NCI-H2029 treated with DMSO at 0.1 percent for 48 hours (cell line): ENCODE results near the gene ARHGAP26.

ENCODE experiments used
- DNase-seq: peaks from one replicate; lab custom pipeline; 2025; lab: John Stamatoyannopoulos, UW

ARHGAP26 gene

DNA sequence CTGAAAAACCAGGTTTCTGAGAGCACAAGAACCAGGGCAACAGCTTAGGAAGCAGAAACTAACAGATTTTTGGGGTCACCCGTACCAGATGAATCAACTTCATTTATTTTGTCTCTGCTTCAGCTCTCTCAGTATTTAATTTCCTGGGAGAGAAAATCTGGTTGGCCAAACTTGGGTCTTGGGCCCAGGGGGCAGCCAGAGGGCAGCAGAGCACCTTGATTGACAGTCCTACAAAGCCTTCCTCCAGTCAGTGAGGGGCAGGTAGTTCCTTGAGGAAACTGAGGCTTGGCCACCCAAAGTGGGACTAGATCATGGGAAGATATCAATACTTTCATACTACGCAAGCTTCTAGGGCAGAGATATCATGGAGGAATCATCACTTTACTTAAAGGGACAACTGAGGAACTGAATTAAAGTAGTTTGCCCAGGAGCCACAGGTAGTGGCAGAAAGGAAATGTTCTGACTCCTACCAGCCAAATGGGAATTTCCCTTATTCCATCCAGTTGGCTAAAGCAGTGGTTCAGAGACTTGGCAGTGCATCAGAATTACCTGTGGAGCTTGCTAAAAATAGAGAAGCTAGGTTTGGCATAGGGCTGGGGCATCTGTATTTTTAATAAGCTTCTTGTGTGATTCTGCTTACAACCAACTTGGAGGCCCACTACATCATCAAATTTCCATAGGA lies 21.5 kb upstream of the ARHGAP26 start:
- no peak for DNase-seq

DNA sequence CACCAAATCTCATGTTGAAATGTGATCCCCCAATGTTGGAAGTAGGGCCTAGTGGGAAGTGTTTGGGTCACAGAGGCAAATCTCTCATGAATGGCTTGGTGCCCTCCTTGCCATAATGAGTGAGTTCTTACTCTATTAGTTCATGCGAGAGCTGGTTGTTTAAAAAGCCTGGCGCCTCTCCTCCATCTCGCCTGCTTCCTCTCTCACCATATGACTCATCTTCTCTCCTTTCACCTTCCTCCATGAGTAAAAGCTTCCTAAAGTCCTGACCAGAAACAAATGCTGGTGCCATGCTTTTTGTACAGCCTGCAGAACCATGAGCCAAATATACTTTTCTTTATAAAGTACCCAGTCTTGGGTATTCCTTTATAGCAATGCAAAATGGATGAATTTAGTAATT lies 20.9 kb upstream of the ARHGAP26 start:
- no peak for DNase-seq

DNA sequence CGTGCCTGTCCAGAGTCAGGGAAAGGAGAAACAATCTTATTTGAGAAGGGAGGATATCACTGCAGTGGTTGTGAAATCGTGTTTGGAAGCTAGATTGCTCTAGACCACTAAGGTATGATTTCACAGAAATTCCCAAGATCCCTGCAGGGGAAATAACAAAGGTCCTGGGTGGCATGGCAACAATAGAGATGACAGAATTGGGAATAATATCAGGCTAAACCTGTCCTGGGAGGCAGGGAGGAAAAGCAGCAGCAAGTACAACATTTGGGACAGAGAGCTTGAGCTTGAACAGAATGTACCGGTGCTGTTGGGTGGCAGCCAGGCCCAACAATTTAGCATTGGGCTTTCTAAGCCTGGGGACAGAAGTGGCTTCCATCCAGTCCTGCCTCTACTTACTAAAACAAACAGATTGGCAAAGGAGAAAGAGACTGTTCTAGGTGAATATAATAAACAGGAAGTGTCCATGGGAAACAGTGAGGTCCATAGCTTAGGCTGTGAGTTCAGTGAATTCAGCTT lies 17.0 kb upstream of the ARHGAP26 start:
- no peak for DNase-seq

DNA sequence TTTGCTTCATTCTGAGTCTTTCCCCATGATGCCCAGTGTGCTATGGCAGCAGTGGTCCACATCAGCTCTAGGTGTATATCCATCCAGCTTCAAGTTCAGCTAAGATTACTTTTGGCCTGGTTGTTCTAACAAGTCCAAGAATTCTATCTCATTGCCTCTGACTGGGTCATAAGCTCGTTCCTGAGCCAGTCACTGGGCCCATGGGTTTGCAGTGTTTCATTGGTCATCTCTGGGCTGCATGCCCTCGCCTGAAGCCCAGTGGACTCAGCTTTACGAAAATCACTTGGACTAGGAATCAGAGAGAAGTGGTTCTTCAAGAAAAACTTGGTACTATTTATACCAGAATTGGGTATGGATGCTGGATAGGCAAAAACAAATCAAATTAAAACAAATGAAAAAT lies 16.1 kb upstream of the ARHGAP26 start:
- DNase-seq, result no peak

DNA sequence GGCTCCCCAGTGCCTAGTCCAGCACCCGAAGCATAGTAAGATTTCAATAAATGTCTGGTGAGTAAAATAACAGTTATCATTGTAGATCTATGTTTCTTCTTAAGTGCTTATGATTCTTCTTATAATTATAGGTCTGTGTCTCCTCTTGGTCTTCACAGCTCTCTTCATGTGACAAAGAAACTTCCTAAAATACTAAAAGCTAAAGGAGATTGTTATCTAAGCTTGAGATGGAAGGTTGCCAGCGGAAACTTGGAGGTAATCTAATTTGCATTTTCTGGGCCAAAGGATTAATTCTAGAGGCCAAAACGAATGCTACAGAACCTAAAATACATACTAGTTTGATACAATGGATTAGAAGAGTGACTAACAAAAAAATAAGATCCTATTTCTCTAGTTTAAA lies 13.6 kb upstream of the ARHGAP26 start:
- no peak for DNase-seq

DNA sequence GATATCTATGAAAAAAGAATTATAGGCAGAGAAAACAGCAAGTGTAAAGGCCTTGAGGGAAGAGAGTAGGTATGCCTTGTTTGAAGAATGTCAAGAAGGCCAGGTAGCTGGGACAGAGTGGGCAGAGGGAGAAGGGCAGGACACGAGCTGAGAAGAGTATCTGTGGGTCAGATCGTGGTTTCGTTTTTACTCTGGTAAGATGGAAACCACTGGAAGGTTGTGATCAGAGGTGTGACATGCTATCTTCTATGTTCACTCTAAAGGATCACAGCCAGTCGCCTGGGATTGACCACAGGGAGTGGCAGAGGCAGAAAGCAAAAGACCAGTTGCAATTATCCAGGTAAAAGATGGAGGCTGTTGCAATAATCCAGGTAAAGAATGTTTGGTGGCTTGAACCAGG lies 12.6 kb upstream of the ARHGAP26 start:
- DNase-seq, result no peak

DNA sequence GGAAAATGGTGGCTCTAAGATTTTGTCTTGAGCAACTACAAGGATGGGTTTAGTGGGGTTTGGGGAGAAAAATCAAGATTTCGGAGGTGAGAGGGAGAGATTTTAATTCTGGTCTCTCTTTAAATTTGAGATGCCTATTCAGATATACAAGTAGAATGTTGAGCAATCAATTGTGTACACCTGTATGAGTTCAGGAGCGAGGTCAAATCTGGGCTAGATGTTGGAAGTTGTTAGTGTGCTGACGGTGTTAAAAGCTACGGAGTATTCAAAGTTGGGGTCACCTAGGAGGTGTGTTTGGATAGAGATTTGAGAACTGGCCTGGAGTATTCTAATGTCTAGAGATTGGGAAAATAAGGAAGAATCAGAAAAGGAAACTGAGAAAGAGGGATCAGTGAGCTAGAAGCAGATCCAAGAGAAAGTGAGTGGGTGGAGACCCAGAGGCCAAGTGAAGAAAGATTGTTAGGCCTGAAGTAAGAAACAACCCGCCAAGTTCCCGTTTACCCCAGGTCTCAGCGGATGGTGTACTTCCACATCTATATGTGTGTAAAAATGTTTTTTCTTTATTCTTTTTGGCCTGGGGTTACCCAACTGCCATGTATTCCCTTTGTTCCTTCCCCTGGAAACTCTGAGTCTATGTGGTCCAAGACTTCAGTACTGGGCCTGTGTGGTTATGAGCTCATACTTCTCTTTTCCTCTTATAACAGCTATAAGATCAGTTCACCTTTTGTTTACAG lies 11.9 kb upstream of the ARHGAP26 start:
- no peak for DNase-seq

DNA sequence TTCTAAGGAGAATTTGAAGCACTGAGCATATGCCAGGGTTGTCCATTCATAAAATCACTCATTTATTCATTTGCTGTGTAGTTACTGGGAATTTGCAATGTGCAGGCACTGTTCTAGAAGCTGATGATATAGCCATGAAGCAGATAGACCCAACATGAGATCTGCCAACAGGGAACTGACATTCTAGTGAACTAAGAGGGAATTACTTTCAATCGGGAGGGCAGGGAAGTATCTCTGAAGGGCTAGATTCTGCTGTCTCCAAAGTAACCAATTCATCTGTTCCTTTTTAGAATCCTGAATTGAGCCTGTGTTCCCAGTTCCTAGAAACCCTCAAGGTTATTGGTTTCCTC lies 11.4 kb upstream of the ARHGAP26 start:
- no peak for DNase-seq

DNA sequence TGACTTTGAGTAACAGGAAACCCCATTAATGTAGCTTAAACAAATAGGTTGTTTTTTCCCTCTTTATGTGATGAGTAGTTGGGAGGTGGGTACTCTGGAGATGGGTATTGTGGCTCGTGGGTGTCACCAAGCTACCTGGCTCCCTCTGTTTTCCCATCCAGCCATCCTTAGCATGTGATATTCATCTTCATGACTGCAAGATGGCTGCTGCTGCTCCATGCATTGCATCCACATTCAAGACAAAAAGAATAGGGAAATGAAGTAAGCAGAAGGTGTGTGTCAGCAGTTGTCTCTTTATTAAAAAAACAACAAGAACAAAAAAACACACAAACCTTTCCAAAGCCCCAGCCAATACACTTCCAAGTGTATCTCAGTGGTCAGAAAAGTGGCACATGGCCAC lies 6.5 kb upstream of the ARHGAP26 start:
- no peak for DNase-seq

DNA sequence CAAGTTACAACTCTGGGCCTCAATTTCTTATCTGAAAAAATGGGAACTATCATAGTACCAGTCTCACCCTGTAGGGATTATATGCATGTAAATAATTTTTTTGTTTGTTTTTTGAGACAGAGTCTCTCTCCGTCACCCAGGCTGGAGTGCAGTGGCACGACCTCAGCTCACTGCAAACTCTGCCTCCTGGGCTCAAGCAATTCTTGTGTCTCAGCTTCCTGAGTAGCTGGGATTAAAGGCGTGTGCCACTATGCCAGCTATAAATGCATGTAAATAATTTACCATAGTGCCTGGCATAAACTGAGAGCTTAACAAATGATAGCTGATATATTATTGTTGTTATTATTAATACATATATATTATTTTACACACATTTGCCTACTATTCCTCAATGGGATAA lies 3.0 kb upstream of the ARHGAP26 start:
- no peak for DNase-seq

DNA sequence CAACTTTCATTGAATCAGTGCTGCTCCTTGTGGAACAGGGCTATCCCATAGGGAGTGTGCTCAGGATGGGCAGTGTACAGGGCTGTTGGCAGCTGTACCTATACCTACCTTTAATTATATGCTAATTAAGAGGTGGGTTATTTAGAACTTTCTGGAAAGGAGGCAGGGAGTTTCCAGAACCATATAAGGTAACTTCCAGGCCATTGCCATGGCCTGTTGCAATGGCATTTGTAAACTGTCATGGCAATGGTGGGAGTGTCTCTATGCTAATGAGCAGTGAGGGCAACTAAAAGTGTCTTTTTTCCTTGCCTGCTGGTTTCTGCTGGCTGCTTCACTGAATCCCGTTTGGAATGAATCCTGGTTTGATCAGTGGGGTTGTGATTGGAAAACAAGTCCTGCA lies 2.3 kb upstream of the ARHGAP26 start:
- no peak for DNase-seq

DNA sequence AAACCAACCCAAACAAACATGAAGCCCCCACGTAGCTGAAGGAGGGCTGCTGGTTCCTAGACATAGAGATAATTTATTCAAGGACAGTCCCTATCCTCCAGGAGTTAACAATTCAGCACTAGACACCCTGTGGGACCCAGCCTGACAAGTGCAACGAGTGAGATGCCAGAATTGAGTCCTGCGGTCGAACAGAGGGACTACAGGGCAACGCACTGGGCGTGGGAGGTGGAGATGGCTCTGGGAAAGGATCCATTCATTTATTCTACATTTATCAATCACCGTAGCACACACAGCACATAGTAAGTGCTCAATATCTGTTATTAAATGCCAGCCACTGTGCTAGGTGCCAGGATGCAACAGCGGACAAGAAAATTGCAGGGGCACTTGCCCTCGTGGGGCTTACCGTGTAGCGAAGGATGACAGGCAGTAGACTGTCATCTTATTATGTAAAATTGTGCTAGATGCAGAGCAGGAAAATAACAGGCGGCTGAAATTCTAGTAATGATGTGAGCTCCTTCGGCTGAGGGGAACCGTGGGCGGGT lies 855 bp upstream of the ARHGAP26 start:
- DNase-seq, result no peak

DNA sequence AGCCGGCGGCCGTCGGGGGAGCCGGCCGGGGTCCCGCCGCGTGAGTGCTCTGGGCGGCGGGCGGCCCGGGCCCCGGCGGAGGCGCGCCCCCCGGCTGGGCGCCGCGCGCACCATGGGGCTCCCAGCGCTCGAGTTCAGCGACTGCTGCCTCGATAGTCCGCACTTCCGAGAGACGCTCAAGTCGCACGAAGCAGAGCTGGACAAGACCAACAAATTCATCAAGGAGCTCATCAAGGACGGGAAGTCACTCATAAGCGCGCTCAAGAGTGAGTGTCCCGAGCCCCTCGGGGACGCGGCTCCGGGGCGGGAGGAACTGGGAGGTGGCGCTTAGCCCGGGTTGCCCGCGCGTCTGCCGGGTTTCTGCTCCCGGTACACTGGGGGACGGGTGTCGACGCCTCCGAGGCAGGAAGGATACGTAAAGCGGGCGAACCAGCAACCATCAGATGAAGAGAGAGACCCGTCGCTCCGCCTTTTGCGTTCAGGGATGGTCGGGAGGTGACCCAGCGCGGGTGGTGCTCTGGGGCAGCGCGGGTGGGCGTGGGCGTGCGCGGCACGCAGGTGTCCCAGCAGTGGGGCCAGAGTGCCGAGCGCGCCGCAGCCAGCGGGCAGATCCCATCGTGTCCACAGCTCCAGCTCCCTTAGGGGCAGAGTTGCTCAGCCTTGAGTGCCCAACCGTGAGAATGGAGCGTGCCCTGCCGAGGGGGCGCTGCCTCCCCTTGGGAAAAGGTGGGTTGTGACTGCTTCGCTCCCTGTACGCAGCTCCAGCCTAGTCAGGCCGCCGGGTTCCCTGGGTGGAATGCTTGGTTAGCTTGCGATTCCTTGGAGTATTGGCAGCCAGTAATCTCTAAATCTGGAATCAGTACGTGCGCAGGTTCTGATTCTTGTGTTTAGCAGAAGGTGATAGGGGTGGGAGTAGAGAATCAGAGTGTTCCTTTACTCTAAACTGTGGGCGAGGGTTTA lies 753 bp downstream of the ARHGAP26 start:
- no peak for DNase-seq

DNA sequence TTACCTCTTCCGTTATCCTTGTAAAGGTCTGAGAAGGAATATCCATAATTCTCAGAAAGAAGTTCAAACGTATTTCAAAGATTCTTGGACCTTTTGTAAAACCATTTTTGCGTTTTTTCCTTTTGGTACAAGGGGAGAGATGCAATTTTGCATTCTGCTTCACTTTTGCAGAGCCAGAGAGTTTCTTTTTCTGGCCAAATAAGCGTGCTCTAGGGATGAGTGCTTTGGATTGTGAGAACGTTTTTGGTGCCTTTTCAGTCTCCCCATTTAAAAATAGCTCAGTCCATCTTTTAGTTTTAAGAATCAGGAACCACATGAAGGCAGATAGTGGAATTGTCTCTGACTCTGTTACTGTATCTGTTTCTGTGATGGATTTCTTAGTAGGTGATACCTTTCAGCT lies 1.5 kb downstream of the ARHGAP26 start:
- no peak for DNase-seq

DNA sequence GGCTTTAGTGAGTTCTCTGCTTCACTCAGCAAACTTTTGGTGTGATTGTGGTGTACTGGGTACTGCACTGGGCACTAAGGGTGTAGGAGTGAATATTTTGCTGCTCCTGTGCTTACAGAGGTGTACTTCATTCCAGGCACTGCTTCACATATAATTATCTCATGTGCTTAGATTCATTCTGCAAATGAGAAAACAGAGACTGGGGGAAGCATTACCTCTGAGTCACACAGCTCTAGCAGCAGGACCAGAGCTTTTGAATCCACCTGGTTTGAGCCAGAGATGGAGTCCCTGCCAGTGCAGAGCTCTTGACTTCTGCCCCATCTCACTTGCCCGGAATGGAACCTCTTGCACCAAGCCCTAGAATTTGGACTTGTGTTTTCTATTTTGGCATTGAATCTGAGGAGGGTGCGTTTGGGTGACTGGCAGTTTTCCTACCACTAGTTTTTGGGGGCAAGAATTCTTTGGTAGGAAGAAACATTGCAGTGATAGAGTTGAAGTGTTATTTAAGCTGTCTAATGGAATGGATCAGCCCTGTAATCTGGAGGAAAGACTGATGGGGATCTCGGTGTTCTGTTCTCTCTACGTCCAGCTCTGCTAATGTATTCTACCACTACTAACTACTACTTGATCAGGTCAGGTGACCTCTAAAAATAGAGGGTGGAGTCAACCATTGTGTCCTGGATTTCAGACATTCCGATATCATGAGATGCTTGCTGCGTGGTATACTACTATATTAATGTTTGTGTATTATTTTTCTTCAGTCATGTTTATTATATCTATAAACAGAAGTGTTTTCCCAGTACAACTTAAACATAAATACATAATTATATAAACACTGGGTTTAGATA lies 2.5 kb downstream of the ARHGAP26 start:
- DNase-seq, result no peak

DNA sequence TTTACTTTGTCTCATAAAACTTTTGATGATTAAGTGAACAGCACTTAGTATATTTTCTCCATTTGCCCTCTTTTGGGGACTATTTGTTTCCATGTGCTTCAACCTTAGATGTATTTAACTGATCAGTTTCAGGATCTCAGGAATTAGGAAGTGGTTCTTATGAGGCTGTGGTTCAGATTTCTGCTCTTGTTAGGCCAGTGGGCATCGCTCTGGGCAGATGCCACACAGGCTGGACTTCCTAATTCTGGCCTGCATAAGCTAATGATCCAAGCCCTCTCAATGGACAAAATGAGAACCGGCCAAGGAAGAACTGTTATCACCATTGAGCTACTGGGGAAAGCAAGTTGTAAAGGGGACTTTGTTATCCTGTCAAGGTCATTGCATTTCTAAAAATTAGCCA lies 6.9 kb downstream of the ARHGAP26 start:
- no peak for DNase-seq

DNA sequence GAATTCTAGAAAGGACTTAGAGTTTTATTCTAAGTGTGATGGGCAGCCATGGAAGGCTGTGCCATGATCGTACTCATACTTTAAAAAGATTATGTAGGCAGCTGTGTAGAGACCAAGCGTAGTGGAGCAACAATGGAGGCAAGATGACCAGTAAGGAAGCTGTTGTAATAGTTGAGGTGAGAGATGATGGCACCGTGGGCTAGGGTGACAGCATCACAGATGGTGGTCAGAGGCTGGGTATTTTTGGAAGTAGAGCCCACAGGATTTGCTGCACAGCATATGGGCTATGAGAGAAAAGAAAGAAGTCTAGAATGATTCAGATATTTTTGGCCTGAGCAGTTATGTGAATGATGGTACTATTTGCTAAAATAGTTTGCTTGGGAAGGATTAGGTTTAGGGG lies 7.7 kb downstream of the ARHGAP26 start:
- no peak for DNase-seq

DNA sequence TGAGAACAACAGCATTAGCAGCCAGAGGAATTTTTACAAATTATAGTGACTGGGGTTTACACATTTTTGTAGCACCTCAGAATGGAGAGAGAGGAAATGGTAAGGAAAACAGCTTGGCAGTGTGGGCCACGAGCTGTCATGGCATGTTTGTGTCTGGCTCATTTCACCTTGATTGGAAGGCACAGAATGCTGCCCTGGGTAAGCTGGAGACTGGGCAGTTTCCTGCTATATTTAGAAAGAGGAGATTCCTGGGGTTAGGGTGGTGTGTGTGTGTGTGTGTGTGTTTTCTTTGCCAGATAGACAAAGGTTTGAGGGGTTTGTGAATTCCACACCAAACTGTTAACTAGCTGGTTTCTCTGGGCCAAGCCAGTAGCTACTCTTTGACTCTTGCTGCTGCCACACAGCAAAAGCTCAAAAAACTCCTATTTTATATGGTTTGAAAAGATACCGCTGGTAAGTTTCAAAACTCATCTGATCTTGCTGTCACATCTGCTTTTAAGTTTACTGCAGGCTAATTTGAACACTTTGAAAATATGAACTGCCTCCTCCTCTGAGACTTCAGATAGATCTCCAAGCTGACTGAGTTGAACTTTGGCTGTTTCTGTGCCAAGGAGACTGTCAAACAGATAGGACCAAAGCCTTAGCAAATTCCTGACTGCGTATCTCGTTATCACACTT lies 9.1 kb downstream of the ARHGAP26 start:
- no peak for DNase-seq

DNA sequence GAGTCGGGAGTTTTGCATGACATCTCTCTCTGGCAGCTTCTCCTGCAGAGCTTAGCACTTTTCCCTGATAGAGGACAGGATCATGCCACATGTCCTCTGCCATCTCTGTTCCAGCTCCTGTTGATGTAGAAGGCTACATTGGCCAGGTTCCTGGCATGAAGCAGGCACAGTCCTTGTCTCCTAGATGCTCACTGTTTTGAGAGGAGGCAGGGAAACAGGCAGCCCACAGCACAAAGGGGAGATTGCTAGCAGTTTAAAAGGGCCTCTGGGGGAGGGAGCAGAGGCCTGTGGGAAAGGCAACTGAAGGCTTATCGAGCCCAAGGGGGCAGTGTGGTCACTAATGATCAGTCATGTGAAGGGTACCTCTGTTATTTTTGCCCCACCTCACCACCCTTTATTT lies 10.7 kb downstream of the ARHGAP26 start:
- DNase-seq, result no peak

DNA sequence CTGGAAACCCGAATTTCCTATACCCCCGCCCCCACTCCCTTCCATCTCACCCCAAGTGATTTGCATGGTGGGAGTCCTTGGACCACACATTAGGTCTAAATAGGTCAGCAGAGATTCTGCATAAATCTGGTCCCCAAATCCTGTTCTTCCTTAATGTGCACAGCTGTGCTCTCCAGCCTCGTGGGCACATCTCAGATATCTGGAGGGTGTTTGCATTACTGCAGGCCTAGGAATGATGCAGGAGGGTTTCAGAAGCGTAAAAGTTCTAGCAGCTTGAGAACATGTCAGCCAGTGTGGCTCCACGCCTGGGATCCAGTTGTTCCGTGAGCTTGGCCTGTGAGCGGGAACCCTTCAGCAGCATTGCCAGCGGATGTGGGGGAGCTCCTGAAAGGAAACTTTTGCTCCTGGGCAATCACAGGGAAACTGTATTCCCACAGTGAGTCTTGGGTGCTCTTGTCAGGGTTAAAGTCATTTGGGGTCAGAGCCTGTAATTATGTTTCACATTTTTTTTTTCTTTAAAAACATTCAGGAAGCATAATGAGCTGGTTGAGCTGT lies 12.9 kb downstream of the ARHGAP26 start:
- no peak for DNase-seq
